H1 (cell line): ENCODE data around the gene PCDHA10. TPM values are rescaled to one million over a fixed set of nuclear protein-coding genes. Genes with fewer than 3 reads are reported as not detected.
"Not testable (repeated sequence)": the region's sequence is repeated elsewhere in the genome, so short reads cannot be mapped to it uniquely, and the experiment has no call there.

Source experiments
- CTCF ChIA-PET: fragments of 300-600 bp; sonication (Branson Sonifier 250); formaldehyde crosslinking; loops from one replicate; lab custom pipeline; 2021; ENCODE audit not compliant: partially characterized antibody; lab: Charles Lee
- POLR2A ChIA-PET: fragments of 300-600 bp; sonication (Branson Sonifier 250); formaldehyde crosslinking; loops from one replicate; lab custom pipeline; 2021; ENCODE audit warnings: inconsistent platforms; ENCODE audit not compliant: partially characterized antibody; lab: Charles Lee
- DNase-seq, 2 experiments: peaks; one replicate each; pipeline versions ENCODE4 v3.0.0 to v3.0.0-alpha.2; 2010 to 2022; ENCODE audit warnings: low spot score in 2 of 2, low read depth in 1 of 2, mixed read lengths in 1 of 2
- FAIRE-seq: peaks from 2 replicates; lab custom pipeline; 2011; peaks lifted over from hg19 to GRCh38; lab: Jason Lieb, UNC
- H2AFZ ChIP-seq: 2 replicates; pipeline ENCODE4 v1.8.1; 2012; ENCODE audit warnings: low read length, inconsistent platforms
- H2AK5ac ChIP-seq: 2 replicates; pipeline ENCODE4 v1.6.1; 2013; ENCODE audit warnings: low read depth, low read length
- H2BK120ac ChIP-seq: replicated peaks from 2 replicates; pipeline ENCODE3; 2013; ENCODE audit warnings: low read depth, low read length, inconsistent platforms
- H2BK12ac ChIP-seq: 2 replicates; pipeline ENCODE4 v1.6.1; 2013; ENCODE audit warnings: low read depth, low read length
- H2BK15ac ChIP-seq: 2 replicates; pipeline ENCODE4 v1.6.1; 2013; ENCODE audit warnings: low read length
- H2BK20ac ChIP-seq: 2 replicates; pipeline ENCODE4 v1.6.1; 2013; ENCODE audit warnings: low read length
- H2BK5ac ChIP-seq: 2 replicates; pipeline ENCODE4 v1.6.1; 2013; ENCODE audit warnings: low read depth, low read length
- H3K14ac ChIP-seq: 2 replicates; pipeline ENCODE4 v1.6.1; 2013; ENCODE audit warnings: inconsistent platforms; ENCODE audit not compliant: insufficient read length
- H3K18ac ChIP-seq: 2 replicates; pipeline ENCODE4 v1.6.1; 2013; ENCODE audit warnings: low read length; ENCODE audit errors: extremely low read depth
- H3K23ac ChIP-seq: 2 replicates; pipeline ENCODE4 v1.6.1; 2013; ENCODE audit warnings: inconsistent platforms; ENCODE audit not compliant: insufficient read length
- H3K23me2 ChIP-seq: 2 replicates; pipeline ENCODE4 v1.6.1; 2013; ENCODE audit warnings: low read depth, low read length
- H3K27ac ChIP-seq: 2 replicates; pipeline ENCODE4 v1.6.1; 2011; ENCODE audit warnings: low read depth, low read length, inconsistent platforms
- H3K27me3 ChIP-seq, 4 experiments: replicated peaks in 1 of 4; 1 replicate in 1 of 4; 2 replicates in 3 of 4; pipeline versions ENCODE4 v1.6.1 to v1.8.1; 2011 to 2013; ENCODE audit warnings: low read length in 3 of 4, mild to moderate bottlenecking in 3 of 4, inconsistent platforms in 2 of 4, mixed read lengths in 2 of 4, moderate library complexity in 1 of 4; ENCODE audit not compliant: control insufficient read depth in 3 of 4, insufficient read depth in 3 of 4; ENCODE audit errors: extremely low read depth in 1 of 4
- H3K36me3 ChIP-seq, 4 experiments: 2 replicates each; pipeline versions ENCODE4 v1.6.1 to v1.8.1; 2011 to 2013; ENCODE audit warnings: mild to moderate bottlenecking in 4 of 4, low read length in 3 of 4, moderate library complexity in 2 of 4, control low read depth in 1 of 4, inconsistent platforms in 1 of 4; ENCODE audit not compliant: insufficient read depth in 4 of 4, control insufficient read depth in 2 of 4
- H3K4ac ChIP-seq: replicated peaks from 2 replicates; pipeline ENCODE3; 2013; ENCODE audit warnings: low read length, low read depth, mixed read lengths, inconsistent platforms; ENCODE audit not compliant: insufficient read length
- H3K4me1 ChIP-seq, 4 experiments: replicated peaks in 1 of 4; 1 replicate in 1 of 4; 2 replicates in 3 of 4; pipeline versions ENCODE4 v1.6.1 to v1.8.1; 2011 to 2013; ENCODE audit warnings: low read length in 3 of 4, inconsistent platforms in 2 of 4, mixed read lengths in 1 of 4; ENCODE audit not compliant: insufficient read depth in 4 of 4, control insufficient read depth in 3 of 4
- H3K4me2 ChIP-seq, 2 experiments: 2 replicates each; pipeline versions ENCODE4 v1.6.1 to v1.8.1; 2011 to 2013; ENCODE audit warnings: low read depth in 2 of 2, low read length in 2 of 2, control low read depth in 1 of 2, inconsistent platforms in 1 of 2, mild to moderate bottlenecking in 1 of 2; ENCODE audit not compliant: insufficient read depth in 1 of 2
- H3K4me3 ChIP-seq, 4 experiments: fragments of 200-600, 300-600 bp in 1 of 4; sonication (generic), shearing (Covaris generic), sonication (Bioruptor Twin) in 1 of 4; 2 replicates each; pipeline versions ENCODE4 v1.5.1 to v1.8.1; 2011 to 2016; ENCODE audit warnings: low read length in 4 of 4, low read depth in 3 of 4, control low read depth in 2 of 4, inconsistent platforms in 2 of 4, mild to moderate bottlenecking in 2 of 4, mixed read lengths in 1 of 4, moderate library complexity in 1 of 4; ENCODE audit not compliant: insufficient read depth in 2 of 4; ENCODE audit errors: extremely low read depth in 1 of 4
- H3K56ac ChIP-seq: replicated peaks from 2 replicates; pipeline ENCODE3; 2013; ENCODE audit warnings: low read depth, mild to moderate bottlenecking, mixed read lengths, low read length, inconsistent platforms; ENCODE audit not compliant: insufficient read length
- H3K79me1 ChIP-seq: 2 replicates; pipeline ENCODE4 v1.6.1; 2013; ENCODE audit warnings: low read depth, low read length, control low read depth
- H3K79me2 ChIP-seq, 2 experiments: 2 replicates each; pipeline versions ENCODE4 v1.6.1 to v1.8.1; 2012 to 2013; ENCODE audit warnings: low read length in 2 of 2, mild to moderate bottlenecking in 2 of 2, inconsistent platforms in 1 of 2; ENCODE audit not compliant: insufficient read depth in 2 of 2, control insufficient read depth in 1 of 2
- H3K9ac ChIP-seq, 4 experiments: replicated peaks in 1 of 4; 1 replicate in 1 of 4; 2 replicates in 3 of 4; pipeline versions ENCODE4 v1.6.1 to v1.8.1; 2011 to 2013; ENCODE audit warnings: low read depth in 3 of 4, low read length in 3 of 4, control low read depth in 2 of 4, mild to moderate bottlenecking in 2 of 4, moderate library complexity in 2 of 4, inconsistent platforms in 1 of 4; ENCODE audit errors: extremely low read depth in 1 of 4
- H3K9me3 ChIP-seq, 2 experiments: 2 replicates each; pipeline versions ENCODE4 v1.6.1 to v1.8.1; 2012 to 2013; ENCODE audit warnings: mild to moderate bottlenecking in 2 of 2, moderate library complexity in 2 of 2, control low read depth in 1 of 2, inconsistent platforms in 1 of 2, low read depth in 1 of 2, low read length in 1 of 2, mixed read lengths in 1 of 2; ENCODE audit not compliant: insufficient read depth in 2 of 2
- H4K20me1 ChIP-seq, 2 experiments: replicated peaks in 1 of 2; 2 replicates each; pipeline versions ENCODE3 to v1.8.1; 2011 to 2013; ENCODE audit warnings: inconsistent platforms in 2 of 2, low read length in 2 of 2, mild to moderate bottlenecking in 1 of 2; ENCODE audit not compliant: insufficient read depth in 2 of 2, control insufficient read depth in 1 of 2
- H4K5ac ChIP-seq: 2 replicates; pipeline ENCODE4 v1.6.1; 2013; ENCODE audit warnings: low read length, low read depth, mixed read lengths, inconsistent platforms; ENCODE audit not compliant: insufficient read length
- H4K8ac ChIP-seq: 2 replicates; pipeline ENCODE4 v1.8.0; 2013; ENCODE audit warnings: mild to moderate bottlenecking, moderate library complexity, low read length, inconsistent platforms; ENCODE audit not compliant: insufficient read depth; ENCODE audit errors: extremely low read depth
- H4K91ac ChIP-seq: replicated peaks from 2 replicates; pipeline ENCODE3; 2013; ENCODE audit warnings: low read length, mixed read lengths, inconsistent platforms; ENCODE audit not compliant: insufficient read length
- WGBS, 2 experiments: shearing (Covaris generic) in 1 of 2; methylation state at CpG; one replicate each; pipeline versions ENCODE4 v1.1.6 to v1.1.7; 2013 to 2015; ENCODE audit warnings: low lambda C conversion rate in 2 of 2, mixed read lengths in 2 of 2, inconsistent platforms in 1 of 2, low coverage in 1 of 2, missing lambda C conversion rate in 1 of 2; ENCODE audit not compliant: insufficient replicate concordance in 2 of 2, insufficient coverage in 1 of 2, insufficient read length in 1 of 2; ENCODE audit errors: extremely low coverage in 1 of 2, missing lambda C conversion rate in 1 of 2; 5-methylcytosine and 5-hydroxymethylcytosine counted together
- polyA plus RNA-seq, 7 experiments: library from polyadenylated mRNA; depleted of rRNA in 3 of 7; stranded (reverse) in 5 of 7; unstranded in 2 of 7; fragments of >200 nt in 5 of 7; fragments of 200-250 nt in 2 of 7; gene quantifications; 1 replicate in 5 of 7; 2 replicates in 1 of 7; 4 replicates in 1 of 7; pipeline versions ENCODE4 v1.2.1 to v1.2.3, GENCODE V29; 2011 to 2013; ENCODE audit warnings: missing spikeins in 2 of 7, mixed read lengths in 2 of 7
- total RNA-seq: library from RNA; stranded (reverse); fragmentation: NEBNext Ultra II Directional; extraction: Animal tissue kit (Norgen Biotek cat#: 25700); gene quantifications from 2 replicates; pipeline ENCODE4 v1.2.1, GENCODE V29; 2021

Gene PCDHA10
- total and polyA plus RNA-seq, 2 of the 8 experiments (the other 6 are each of a cell fraction or from before 2014, with no cell fraction given): 2.8 to 5.4 TPM

DNA sequence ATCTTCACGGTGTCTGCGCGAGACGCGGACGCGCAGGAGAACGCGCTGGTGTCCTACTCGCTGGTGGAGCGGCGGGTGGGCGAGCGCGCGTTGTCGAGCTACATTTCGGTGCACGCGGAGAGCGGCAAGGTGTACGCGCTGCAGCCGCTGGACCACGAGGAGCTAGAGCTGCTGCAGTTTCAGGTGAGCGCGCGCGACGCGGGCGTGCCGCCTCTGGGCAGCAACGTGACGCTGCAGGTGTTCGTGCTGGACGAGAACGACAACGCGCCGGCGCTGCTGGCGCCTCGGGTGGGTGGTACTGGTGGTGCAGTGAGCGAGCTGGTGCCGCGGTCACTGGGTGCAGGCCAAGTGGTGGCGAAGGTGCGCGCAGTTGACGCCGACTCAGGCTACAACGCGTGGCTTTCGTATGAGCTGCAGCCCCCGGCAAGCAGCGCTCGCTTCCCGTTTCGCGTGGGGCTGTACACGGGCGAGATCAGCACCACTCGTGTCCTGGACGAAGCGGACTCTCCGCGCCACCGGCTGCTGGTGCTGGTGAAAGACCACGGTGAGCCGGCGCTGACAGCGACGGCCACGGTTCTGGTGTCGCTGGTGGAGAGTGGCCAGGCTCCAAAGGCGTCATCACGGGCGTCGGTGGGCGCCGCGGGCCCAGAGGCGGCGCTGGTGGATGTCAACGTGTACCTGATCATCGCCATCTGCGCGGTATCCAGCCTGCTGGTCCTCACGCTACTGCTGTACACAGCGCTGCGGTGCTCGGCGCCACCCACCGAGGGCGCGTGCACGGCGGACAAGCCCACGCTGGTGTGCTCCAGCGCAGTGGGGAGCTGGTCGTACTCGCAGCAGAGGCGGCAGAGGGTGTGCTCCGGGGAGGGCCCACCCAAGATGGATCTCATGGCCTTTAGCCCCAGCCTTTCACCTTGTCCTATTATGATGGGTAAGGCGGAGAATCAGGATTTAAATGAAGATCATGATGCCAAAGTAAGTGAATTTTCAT is 25.9 kb upstream of the PCDHA10 start:
- H2AK5ac ChIP-seq, FAIRE-seq, H3K14ac ChIP-seq, H3K79me2 ChIP-seq, H4K20me1 ChIP-seq, H3K4ac ChIP-seq, H2BK15ac ChIP-seq, H4K5ac ChIP-seq, H3K18ac ChIP-seq, H2AFZ ChIP-seq, H3K23ac ChIP-seq, H2BK120ac ChIP-seq, H3K9ac ChIP-seq, H4K91ac ChIP-seq, H3K4me3 ChIP-seq, H3K36me3 ChIP-seq, H2BK5ac ChIP-seq, H3K27ac ChIP-seq, H2BK12ac ChIP-seq, H2BK20ac ChIP-seq, DNase-seq, H3K79me1 ChIP-seq, H3K23me2 ChIP-seq, H3K4me1 ChIP-seq, H3K4me2 ChIP-seq, H3K56ac ChIP-seq, H4K8ac ChIP-seq, H3K27me3 ChIP-seq: not testable (repeated sequence)
- peaks cover 0 to 11% of the 10 kb centered on the region in 2 experiments; a peak in 1 of 4 replicates for H3K9me3 ChIP-seq
- 95% methylated on average over 94 of the region's 106 CpGs; no CpG with 5 or more reads in 1 of the 2 experiments for WGBS, 2 experiments
- ChIA-PET CTCF (interaction anchor here (0.6 to 6.0 kb wide), 11 partner anchors 9 to 393 kb away, joined by 3 to 58 read pairs (median 7); partner anchors contain the start of genes PCDHA12, PCDHA4, PCDHA8 and PCDHB1), POLR2A (interaction anchor here (0.7 to 1.2 kb wide), 2 partner anchors 10 to 22 kb away, joined by 3 read pairs; no protein-coding TSS in a partner anchor)
